ENCODE results near the gene HOXA3. TPM values are rescaled to one million over a fixed set of nuclear protein-coding genes. Genes with fewer than 3 reads are reported as not detected.

The HOXA3 gene
- not detected in 2 replicates for total RNA-seq

GRCh38 chr7:27151931-27152815 lies at the start of gene HOXA3:
Gene HOXA3 (minus strand): TSS chr7:27152583. CDS start chr7:27110640, 41,943 bp downstream.

DNA sequence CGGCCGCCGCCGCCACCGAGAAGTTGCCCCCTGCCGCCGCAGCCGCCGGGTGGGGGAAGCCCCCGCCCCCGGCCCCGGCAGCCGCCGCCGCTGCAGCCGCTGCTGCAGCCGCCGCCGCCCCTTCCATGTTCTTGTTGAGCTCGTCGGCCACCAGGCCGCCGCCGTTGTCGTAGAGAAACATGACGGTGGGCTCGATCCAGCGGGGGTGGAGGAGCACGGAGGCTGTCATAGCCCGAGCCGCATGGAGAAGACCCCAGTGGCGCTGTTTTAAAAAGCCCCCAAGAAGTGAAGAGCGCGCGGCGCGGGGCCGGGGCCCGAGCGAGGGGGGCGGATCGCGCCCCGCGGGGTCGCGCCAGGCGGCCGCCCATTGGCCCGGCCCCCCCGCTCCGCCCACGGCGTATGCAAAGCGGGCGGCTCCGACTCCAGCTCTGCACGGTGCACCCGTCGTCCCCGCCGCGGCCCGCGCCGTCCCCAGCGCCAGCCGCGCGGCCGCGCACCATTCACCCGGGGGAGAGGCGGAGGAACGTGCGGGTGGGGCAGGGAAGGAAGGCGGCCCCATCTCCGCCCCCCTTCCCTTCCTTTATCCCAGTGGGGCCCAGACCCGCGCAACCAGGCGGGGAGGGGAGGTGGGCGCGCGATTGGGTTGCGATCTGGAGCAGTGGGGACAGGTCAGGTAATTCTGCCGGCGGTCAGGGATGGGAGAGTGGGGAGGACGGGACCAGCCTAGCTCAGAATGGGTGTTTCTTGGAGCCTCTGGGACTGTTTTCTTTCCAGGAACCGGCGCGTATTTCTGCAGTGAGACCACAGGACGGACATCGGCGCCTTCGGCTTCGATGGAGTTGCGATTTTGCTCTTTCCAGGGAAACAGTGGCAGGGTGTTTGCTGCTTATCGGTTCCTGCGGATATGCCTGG lies 47.7 kb upstream of the HOXA3 start, which contains the start of gene HOXA13:
TSS of gene HOXA13 (minus strand) at position 243 of the 912 bp plus-strand sequence. CDS start at position 229, 14 bp downstream.

DNA sequence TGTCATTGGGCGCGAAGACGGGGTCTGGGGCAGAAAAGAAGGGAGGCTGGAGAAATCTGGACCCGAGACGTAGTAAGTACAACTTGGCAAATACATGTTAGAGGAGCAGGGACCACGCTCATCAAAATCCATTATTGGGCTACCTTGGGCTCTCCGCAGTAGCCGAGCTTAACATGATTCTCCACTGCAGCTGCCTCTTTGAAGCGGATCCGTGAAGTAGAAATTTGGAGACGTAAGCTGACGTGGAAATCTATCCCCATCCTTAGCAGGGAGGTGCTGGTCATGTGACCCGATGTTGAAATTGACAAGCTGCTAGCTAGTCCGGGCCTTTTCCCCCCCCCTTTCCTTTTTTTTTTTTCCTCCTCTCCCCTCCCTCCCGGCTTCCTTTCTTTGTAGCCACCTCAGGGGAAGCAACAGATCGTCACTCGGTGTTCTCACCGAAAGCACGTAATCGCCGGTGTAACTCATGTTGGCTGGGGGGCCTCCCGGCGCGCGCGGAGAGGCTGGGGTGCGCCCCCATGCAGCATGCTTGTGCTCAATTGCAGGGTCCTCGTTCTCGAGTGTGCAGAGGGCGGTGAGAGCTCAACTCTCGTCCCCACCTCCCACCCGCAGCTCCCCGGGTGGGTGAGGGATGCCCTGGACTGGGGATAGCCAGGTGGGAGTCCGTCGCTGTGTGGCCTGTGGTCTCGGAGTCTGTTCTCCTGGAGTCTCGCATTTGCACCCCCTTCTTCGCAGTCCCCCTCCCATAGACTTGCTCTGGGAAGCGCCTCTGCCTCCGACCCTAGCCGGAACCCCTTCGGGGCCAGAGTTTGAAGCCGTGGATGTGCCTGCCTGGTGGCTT lies 32.9 kb upstream of the HOXA3 start, which contains the start of gene HOXA11:
TSS of gene HOXA11 (minus strand) at position 220 of the 841 bp plus-strand sequence. CDS start at position 132, 88 bp downstream.

GRCh38 chr7:27173956-27174873 lies 21.8 kb upstream of the HOXA3 start, which contains the start of gene HOXA10:
Gene HOXA10 (minus strand): TSS chr7:27174320. CDS start chr7:27174306, 14 bp downstream.

DNA sequence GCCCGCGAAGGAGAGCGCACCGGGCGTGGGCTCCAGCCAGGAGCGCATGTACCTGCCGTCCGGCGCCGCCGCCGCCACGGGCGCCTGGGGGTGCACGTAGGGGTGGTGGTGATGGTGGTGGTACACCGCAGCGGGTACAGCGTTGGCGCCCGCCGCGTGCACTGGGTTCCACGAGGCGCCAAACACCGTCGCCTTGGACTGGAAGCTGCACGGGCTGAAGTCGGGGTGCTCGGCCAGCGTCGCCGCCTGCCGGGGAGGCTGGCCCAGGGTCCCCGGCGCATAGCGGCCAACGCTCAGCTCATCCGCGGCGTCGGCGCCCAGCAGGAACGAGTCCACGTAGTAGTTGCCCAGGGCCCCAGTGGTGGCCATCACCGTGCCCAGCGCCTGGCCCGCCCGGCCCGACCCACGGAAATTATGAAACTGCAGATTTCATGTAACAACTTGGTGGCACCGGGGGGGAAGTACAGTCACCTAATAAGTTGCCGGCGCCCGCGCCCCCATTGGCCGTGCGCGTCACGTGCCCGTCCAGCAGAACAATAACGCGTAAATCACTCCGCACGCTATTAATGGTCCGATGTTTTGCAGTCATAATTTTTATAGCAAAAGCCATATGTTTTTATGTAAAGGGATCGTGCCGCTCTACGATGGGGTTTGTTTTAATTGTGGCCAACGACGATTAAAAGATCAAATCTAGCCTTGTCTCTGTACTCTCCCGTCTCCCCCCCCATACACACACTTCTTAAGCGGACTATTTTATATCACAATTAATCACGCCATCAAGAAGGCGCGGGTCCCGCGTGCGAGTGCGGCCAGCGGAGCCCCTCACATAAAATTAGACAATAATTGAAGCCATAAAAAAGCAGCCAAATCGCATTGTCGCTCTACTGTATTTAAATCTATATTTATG lies 13.0 kb upstream of the HOXA3 start, which contains the start of gene HOXA9:
TSS of gene HOXA9 (minus strand) at position 449 of the 907 bp plus-strand sequence. CDS start at position 369, 80 bp downstream.

GRCh38 chr7:27156508-27156898 lies 4.1 kb upstream of the HOXA3 start, which contains the start of gene HOXA7:
Gene HOXA7 (minus strand): TSS chr7:27156675. CDS start chr7:27156545, 130 bp downstream.

DNA sequence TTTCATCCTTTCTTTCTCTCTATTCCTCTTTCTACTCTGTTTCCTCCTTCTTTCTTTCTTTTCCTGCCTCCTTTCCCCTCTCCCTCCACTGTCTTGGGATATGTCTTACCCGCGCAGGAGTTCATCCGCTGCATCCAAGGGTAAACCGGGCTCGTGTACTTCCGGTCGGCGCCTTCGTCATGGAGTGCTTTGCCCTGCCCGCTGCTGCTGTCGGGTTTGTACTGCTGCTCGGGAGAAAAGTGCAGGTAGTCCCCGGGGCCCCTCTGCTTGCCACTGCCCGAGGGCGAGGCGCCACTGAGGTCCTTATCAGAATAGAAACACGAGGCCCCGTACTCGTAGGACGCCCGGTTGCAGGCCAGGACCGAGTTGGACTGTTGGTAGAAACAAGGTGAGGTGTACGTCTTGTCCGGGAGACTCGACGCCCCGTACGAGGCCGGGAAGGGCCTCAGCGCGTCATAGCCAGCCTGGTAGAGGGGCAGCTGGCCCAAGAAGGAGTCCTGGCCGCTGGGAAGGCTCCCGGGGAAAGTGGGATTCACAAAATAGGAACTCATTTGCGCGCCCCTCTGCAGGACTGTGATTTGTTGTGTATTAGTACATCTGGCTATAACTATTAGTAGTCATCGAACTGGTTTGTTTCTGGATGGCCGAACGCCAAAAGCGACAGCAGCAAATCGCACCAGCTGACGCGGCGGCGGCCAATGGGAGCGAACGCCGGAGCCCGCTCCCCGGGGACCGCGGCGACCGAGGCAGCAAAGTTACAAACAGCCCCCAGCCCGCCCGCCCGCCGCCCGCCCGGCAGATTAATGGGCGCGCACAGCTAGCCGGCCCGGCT lies 5.0 kb downstream of the HOXA3 start, which contains the start of gene HOXA6:
TSS of gene HOXA6 (minus strand) at position 576 of the 832 bp plus-strand sequence. CDS start at position 551, 25 bp downstream.

GRCh38 chr7:27143023-27143949 lies 9.1 kb downstream of the HOXA3 start, which contains the start of gene HOXA5:
Gene HOXA5 (minus strand): TSS chr7:27143681. CDS start chr7:27143607, 74 bp downstream.

GRCh38 chr7:27130540-27131389 lies 21.6 kb downstream of the HOXA3 start, which contains the start of gene HOXA4:
Gene HOXA4 (minus strand): TSS chr7:27130757. CDS start chr7:27130733, 24 bp downstream.

GRCh38 chr7:27102581-27103442 lies 49.6 kb downstream of the HOXA3 start, which contains the start of gene HOXA2:
Gene HOXA2 (minus strand): TSS chr7:27102683. CDS start chr7:27102500, 183 bp downstream.

GRCh38 chr7:27095897-27096767 lies 56.3 kb downstream of the HOXA3 start, which contains the start of gene HOXA1:
Gene HOXA1 (minus strand): TSS chr7:27096000. CDS start chr7:27095912, 88 bp downstream.

All from airway epithelial cell (primary cell).